Calu3 (cell line): ENCODE results near the gene GPAM. TPM values are rescaled to one million over a fixed set of nuclear protein-coding genes. Genes with fewer than 3 reads are reported as not detected.

Experiments
- BruUV-seq: library from RNA; stranded (reverse); fragments of 400-500 nt; replicated peaks from 2 replicates; lab custom pipeline; 2021; lab: Mats Ljungman, UMichigan
- CTCF ChIA-PET: fragments of 300-600 bp; sonication (Branson Sonifier 250); formaldehyde crosslinking; loops from one replicate; lab custom pipeline; 2022; ENCODE audit warnings: antibody characterized with exemption; lab: Charles Lee
- DNase-seq: peaks from one replicate; pipeline ENCODE4 v3.0.0; 2022
- H3K27ac Mint-ChIP-seq: one replicate; pipeline ENCODE4 v1.8.0; 2022; ENCODE audit warnings: mixed read lengths; ENCODE audit not compliant: unreplicated experiment
- H3K27me3 Mint-ChIP-seq: one replicate; pipeline ENCODE4 v1.8.0; 2022; ENCODE audit warnings: mixed read lengths; ENCODE audit not compliant: unreplicated experiment
- H3K36me3 Mint-ChIP-seq: one replicate; pipeline ENCODE4 v1.8.0; 2022; ENCODE audit warnings: mild to moderate bottlenecking, moderate library complexity, mixed read lengths; ENCODE audit not compliant: insufficient read depth, unreplicated experiment
- H3K4me1 Mint-ChIP-seq: one replicate; pipeline ENCODE4 v1.8.0; 2022; ENCODE audit warnings: mild to moderate bottlenecking, low read depth, mixed read lengths; ENCODE audit not compliant: unreplicated experiment
- H3K4me3 Mint-ChIP-seq: one replicate; pipeline ENCODE4 v1.8.0; 2022; ENCODE audit warnings: mild to moderate bottlenecking, low read depth, moderate library complexity, mixed read lengths; ENCODE audit not compliant: unreplicated experiment
- H3K9me3 Mint-ChIP-seq: one replicate; pipeline ENCODE4 v1.8.0; 2022; ENCODE audit warnings: low read depth, mixed read lengths; ENCODE audit not compliant: unreplicated experiment
- intact Hi-C: fragments of 100-400 bp; cut with micrococcal nuclease; formaldehyde crosslinking; loops from one replicate; pipeline ENCODE4 v1.10.0; 2022; ENCODE audit not compliant: unreplicated experiment
- total RNA-seq: library from RNA; stranded (reverse); gene quantifications from 2 replicates; pipeline ENCODE4 v1.2.3, GENCODE V29; 2022
- TF ChIP-seq, protein P1 (sequence below): fragments of 200-600 bp; IDR thresholded peaks from one replicate; pipeline ENCODE4 v1.8.0; 2022; ENCODE audit warnings: antibody characterized with exemption; ENCODE audit not compliant: unreplicated experiment

Gene GPAM
- total RNA-seq, 1 experiment from 2014 or later = 6.5 TPM

GRCh38 chr10:112227331-112227987 lies 43.9 kb upstream of the GPAM start:
- CTCF ChIA-PET = interaction anchor here (0.6 kb wide), 1 partner anchor 1223 kb away, joined by 3 read pairs; no protein-coding TSS in a partner anchor
- no peaks in the 10 kb centered on the region for H3K36me3 Mint-ChIP-seq
- no peak overlapping the region for H3K27ac Mint-ChIP-seq
- DNase-seq = peak; percentile 8
- peaks cover 32% of the 10 kb centered on the region for H3K27me3 Mint-ChIP-seq
- TF ChIP-seq, protein P1, sequence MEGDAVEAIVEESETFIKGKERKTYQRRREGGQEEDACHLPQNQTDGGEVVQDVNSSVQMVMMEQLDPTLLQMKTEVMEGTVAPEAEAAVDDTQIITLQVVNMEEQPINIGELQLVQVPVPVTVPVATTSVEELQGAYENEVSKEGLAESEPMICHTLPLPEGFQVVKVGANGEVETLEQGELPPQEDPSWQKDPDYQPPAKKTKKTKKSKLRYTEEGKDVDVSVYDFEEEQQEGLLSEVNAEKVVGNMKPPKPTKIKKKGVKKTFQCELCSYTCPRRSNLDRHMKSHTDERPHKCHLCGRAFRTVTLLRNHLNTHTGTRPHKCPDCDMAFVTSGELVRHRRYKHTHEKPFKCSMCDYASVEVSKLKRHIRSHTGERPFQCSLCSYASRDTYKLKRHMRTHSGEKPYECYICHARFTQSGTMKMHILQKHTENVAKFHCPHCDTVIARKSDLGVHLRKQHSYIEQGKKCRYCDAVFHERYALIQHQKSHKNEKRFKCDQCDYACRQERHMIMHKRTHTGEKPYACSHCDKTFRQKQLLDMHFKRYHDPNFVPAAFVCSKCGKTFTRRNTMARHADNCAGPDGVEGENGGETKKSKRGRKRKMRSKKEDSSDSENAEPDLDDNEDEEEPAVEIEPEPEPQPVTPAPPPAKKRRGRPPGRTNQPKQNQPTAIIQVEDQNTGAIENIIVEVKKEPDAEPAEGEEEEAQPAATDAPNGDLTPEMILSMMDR = no peak
- peaks cover 8% of the 10 kb centered on the region for H3K4me1 Mint-ChIP-seq
- H3K9me3 Mint-ChIP-seq = no peaks in the 10 kb centered on the region
- intact Hi-C loops = no loop called here
- no TSS peak for BruUV-seq
- no peak overlapping the region for H3K4me3 Mint-ChIP-seq

DNA sequence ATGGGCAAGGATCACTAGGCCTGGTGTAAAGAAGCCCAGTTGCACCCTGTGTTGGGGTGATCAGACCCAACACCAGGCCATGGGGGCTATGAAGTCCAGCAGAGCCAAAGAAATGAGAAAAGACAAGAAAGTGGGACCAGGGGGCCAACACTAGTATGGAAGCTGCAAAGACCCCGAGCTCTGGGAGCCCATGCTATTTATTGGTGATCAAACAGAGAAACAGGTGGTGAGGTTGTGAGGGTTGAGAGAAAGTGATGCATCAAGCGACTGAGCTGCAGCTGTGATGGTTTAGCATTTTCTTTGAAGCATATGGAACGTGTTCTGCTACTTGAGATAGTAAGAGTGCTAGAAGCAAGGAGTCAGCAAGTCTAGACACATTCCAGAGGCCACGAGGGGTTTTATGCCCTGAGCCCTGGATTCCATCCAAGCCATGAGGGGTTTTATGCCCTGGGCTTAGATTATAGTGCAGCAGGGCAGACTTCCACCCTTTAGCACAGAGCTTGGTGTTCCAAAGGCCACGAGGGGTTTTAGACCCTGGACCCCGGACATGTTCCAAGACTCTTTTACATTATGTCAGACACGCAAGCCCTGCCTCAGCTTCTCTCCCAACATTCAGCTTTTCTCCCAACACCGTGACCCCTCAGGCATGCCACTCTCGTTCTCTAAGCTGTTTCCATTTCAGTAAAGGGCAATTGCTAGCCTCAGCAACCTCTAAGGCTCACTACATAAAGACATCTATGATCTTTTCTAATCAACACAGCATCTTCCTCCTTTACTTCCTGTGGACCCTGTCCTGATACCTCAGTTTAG lies 43.1 kb upstream of the GPAM start:
- H3K4me3 Mint-ChIP-seq = no peak overlapping the region
- DNase-seq = no peak
- H3K27ac Mint-ChIP-seq = no peak overlapping the region
- BruUV-seq = no TSS peak
- H3K36me3 Mint-ChIP-seq = no peaks in the 10 kb centered on the region
- CTCF ChIA-PET = interaction anchor here (0.6 kb wide), 1 partner anchor 1222 kb away, joined by 3 read pairs; no protein-coding TSS in a partner anchor
- peaks cover 24% of the 10 kb centered on the region for H3K27me3 Mint-ChIP-seq
- TF ChIP-seq, protein P1 = no peak
- peaks cover 8% of the 10 kb centered on the region for H3K4me1 Mint-ChIP-seq
- intact Hi-C loops = no loop called here
- no peaks in the 10 kb centered on the region for H3K9me3 Mint-ChIP-seq

GRCh38 chr10:112225771-112226438 lies 42.3 kb upstream of the GPAM start:
- CTCF ChIA-PET = no interaction called here
- intact Hi-C loops = no loop called here
- no TSS peak for BruUV-seq
- Mint-ChIP-seq H3K4me3 (no peak overlapping the region), H3K4me1 (peaks cover 8% of the 10 kb centered on the region), H3K36me3 (no peaks in the 10 kb centered on the region), H3K27ac (no peak overlapping the region), H3K9me3 (no peaks in the 10 kb centered on the region), H3K27me3 (peaks cover 22% of the 10 kb centered on the region)
- no peak for DNase-seq
- TF ChIP-seq, protein P1 = no peak

- Mint-ChIP-seq H3K27me3 (peaks cover 22% of the 10 kb centered on the region), H3K36me3 (no peaks in the 10 kb centered on the region), H3K27ac (no peak overlapping the region), H3K4me1 (peaks cover 3% of the 10 kb centered on the region), H3K9me3 (no peaks in the 10 kb centered on the region), H3K4me3 (no peak overlapping the region)
- CTCF ChIA-PET = no interaction called here
- TF ChIP-seq, protein P1 = no peak
- no TSS peak for BruUV-seq
- DNase-seq = no peak
- intact Hi-C loops = no loop called here
These were observed 41.5 kb upstream of the GPAM start for GRCh38 chr10:112224933-112225529.
